ENCODE results near the gene HECW1. TPM values are rescaled to one million over a fixed set of nuclear protein-coding genes. Genes with fewer than 3 reads are reported as not detected.
"Not testable (repeated sequence)": the region's sequence is repeated elsewhere in the genome, so short reads cannot be mapped to it uniquely, and the experiment has no call there.

The HECW1 gene
- total RNA-seq = 0.16 TPM
- polyA plus RNA-seq = 1.2 TPM

- Histone ChIP-seq H3K4me1 (ENCODE audit: insufficient read depth) (no peaks in the 10 kb centered on the region), H3K4me3 (ENCODE audit: low read depth, low read length) (peak within 1 kb of the TSS; percentile 38), H3K36me3 (ENCODE audit: insufficient read depth) (no peaks in the 10 kb centered on the region), H3K27ac (ENCODE audit: low read depth) (no peak within 1 kb of the TSS)
- no peak for DNase-seq (ENCODE audit: extremely low spot score)
- WGBS = 1% methylated on average over 46 of the region's 46 CpGs
These were observed at the start of gene HECW1 for GRCh38 chr7:43112459-43112940. Gene HECW1, plus strand, starts transcription at chr7:43112647. Its CDS starts 131,259 bp downstream, at chr7:43243906.

GRCh38 chr7:43071604-43072003 lies 40.8 kb upstream of the HECW1 start:
- H3K4me1 ChIP-seq (ENCODE audit: insufficient read depth) = no peaks in the 10 kb centered on the region
- no peak for DNase-seq (ENCODE audit: extremely low spot score)
- H3K27ac ChIP-seq (ENCODE audit: low read depth) = no peak overlapping the region
- no peaks in the 10 kb centered on the region for H3K36me3 ChIP-seq (ENCODE audit: insufficient read depth)
- no peak overlapping the region for H3K4me3 ChIP-seq (ENCODE audit: low read depth, low read length)
- 51% methylated on average over 7 of the region's 7 CpGs for WGBS

GRCh38 chr7:43072530-43072929 lies 39.9 kb upstream of the HECW1 start:
- H3K36me3 ChIP-seq (ENCODE audit: insufficient read depth) = no peaks in the 10 kb centered on the region
- H3K4me1 ChIP-seq (ENCODE audit: insufficient read depth) = no peaks in the 10 kb centered on the region
- no peak overlapping the region for H3K27ac ChIP-seq (ENCODE audit: low read depth)
- DNase-seq (ENCODE audit: extremely low spot score) = no peak
- 20% methylated on average over 6 of the region's 6 CpGs for WGBS
- H3K4me3 ChIP-seq (ENCODE audit: low read depth, low read length) = no peak overlapping the region

GRCh38 chr7:43073811-43074210 lies 38.6 kb upstream of the HECW1 start:
- 98% methylated on average over 4 of the region's 4 CpGs for WGBS
- H3K36me3 ChIP-seq (ENCODE audit: insufficient read depth); H3K4me3 ChIP-seq (ENCODE audit: low read depth, low read length); DNase-seq (ENCODE audit: extremely low spot score); H3K27ac ChIP-seq (ENCODE audit: low read depth); H3K4me1 ChIP-seq (ENCODE audit: insufficient read depth): not testable (repeated sequence)

GRCh38 chr7:43076189-43076605 lies 36.2 kb upstream of the HECW1 start:
- 79% methylated on average over 5 of the region's 5 CpGs for WGBS
- DNase-seq (ENCODE audit: extremely low spot score) = no peak
- H3K27ac ChIP-seq (ENCODE audit: low read depth) = no peak overlapping the region
- no peak overlapping the region for H3K4me3 ChIP-seq (ENCODE audit: low read depth, low read length)
- H3K36me3 ChIP-seq (ENCODE audit: insufficient read depth) = no peaks in the 10 kb centered on the region
- H3K4me1 ChIP-seq (ENCODE audit: insufficient read depth) = no peaks in the 10 kb centered on the region

GRCh38 chr7:43076606-43077005 lies 35.8 kb upstream of the HECW1 start:
- no peak overlapping the region for H3K27ac ChIP-seq (ENCODE audit: low read depth)
- DNase-seq (ENCODE audit: extremely low spot score) = no peak
- H3K4me1 ChIP-seq (ENCODE audit: insufficient read depth) = no peaks in the 10 kb centered on the region
- H3K4me3 ChIP-seq (ENCODE audit: low read depth, low read length) = no peak overlapping the region
- WGBS = 90% methylated on average over 14 of the region's 14 CpGs
- H3K36me3 ChIP-seq (ENCODE audit: insufficient read depth) = no peaks in the 10 kb centered on the region

GRCh38 chr7:43077285-43077684 lies 35.2 kb upstream of the HECW1 start:
- DNase-seq (ENCODE audit: extremely low spot score) = no peak
- WGBS = 78% methylated on average over 9 of the region's 9 CpGs
- Histone ChIP-seq H3K36me3 (ENCODE audit: insufficient read depth) (no peaks in the 10 kb centered on the region), H3K4me1 (ENCODE audit: insufficient read depth) (no peaks in the 10 kb centered on the region), H3K4me3 (ENCODE audit: low read depth, low read length) (no peak overlapping the region), H3K27ac (ENCODE audit: low read depth) (no peak overlapping the region)

- WGBS = 48% methylated on average over 7 of the region's 7 CpGs
- no peaks in the 10 kb centered on the region for H3K4me1 ChIP-seq (ENCODE audit: insufficient read depth)
- no peaks in the 10 kb centered on the region for H3K36me3 ChIP-seq (ENCODE audit: insufficient read depth)
- no peak for DNase-seq (ENCODE audit: extremely low spot score)
- H3K27ac ChIP-seq (ENCODE audit: low read depth) = no peak overlapping the region
- H3K4me3 ChIP-seq (ENCODE audit: low read depth, low read length) = no peak overlapping the region
These were observed 34.6 kb upstream of the HECW1 start for GRCh38 chr7:43077732-43078391.

GRCh38 chr7:43078794-43079193 lies 33.7 kb upstream of the HECW1 start:
- Histone ChIP-seq H3K36me3 (ENCODE audit: insufficient read depth) (no peaks in the 10 kb centered on the region), H3K27ac (ENCODE audit: low read depth) (no peak overlapping the region), H3K4me1 (ENCODE audit: insufficient read depth) (no peaks in the 10 kb centered on the region), H3K4me3 (ENCODE audit: low read depth, low read length) (no peak overlapping the region)
- WGBS = 71% methylated on average over 6 of the region's 6 CpGs
- no peak for DNase-seq (ENCODE audit: extremely low spot score)

GRCh38 chr7:43081603-43082002 lies 30.8 kb upstream of the HECW1 start:
- H3K4me1 ChIP-seq (ENCODE audit: insufficient read depth) = no peaks in the 10 kb centered on the region
- 91% methylated on average over 4 of the region's 4 CpGs for WGBS
- no peak for DNase-seq (ENCODE audit: extremely low spot score)
- H3K4me3 ChIP-seq (ENCODE audit: low read depth, low read length) = no peak overlapping the region
- H3K36me3 ChIP-seq (ENCODE audit: insufficient read depth) = no peaks in the 10 kb centered on the region
- no peak overlapping the region for H3K27ac ChIP-seq (ENCODE audit: low read depth)

GRCh38 chr7:43083106-43083505 lies 29.3 kb upstream of the HECW1 start:
- 91% methylated on average over 2 of the region's 2 CpGs for WGBS
- Histone ChIP-seq H3K36me3 (ENCODE audit: insufficient read depth) (no peaks in the 10 kb centered on the region), H3K4me3 (ENCODE audit: low read depth, low read length) (no peak overlapping the region), H3K4me1 (ENCODE audit: insufficient read depth) (no peaks in the 10 kb centered on the region), H3K27ac (ENCODE audit: low read depth) (no peak overlapping the region)
- no peak for DNase-seq (ENCODE audit: extremely low spot score)

- WGBS = 70% methylated on average over 2 of the region's 2 CpGs
- Histone ChIP-seq H3K4me3 (ENCODE audit: low read depth, low read length) (no peak overlapping the region), H3K4me1 (ENCODE audit: insufficient read depth) (no peaks in the 10 kb centered on the region), H3K27ac (ENCODE audit: low read depth) (no peak overlapping the region), H3K36me3 (ENCODE audit: insufficient read depth) (no peaks in the 10 kb centered on the region)
- DNase-seq (ENCODE audit: extremely low spot score) = no peak
These were observed 27.4 kb upstream of the HECW1 start for GRCh38 chr7:43085017-43085416.

GRCh38 chr7:43085992-43086391 lies 26.5 kb upstream of the HECW1 start:
- Histone ChIP-seq H3K4me3 (ENCODE audit: low read depth, low read length) (no peak overlapping the region), H3K4me1 (ENCODE audit: insufficient read depth) (no peaks in the 10 kb centered on the region), H3K36me3 (ENCODE audit: insufficient read depth) (no peaks in the 10 kb centered on the region), H3K27ac (ENCODE audit: low read depth) (no peak overlapping the region)
- DNase-seq (ENCODE audit: extremely low spot score) = no peak
- 84% methylated on average over 1 of the region's 1 CpG for WGBS

GRCh38 chr7:43092819-43093218 lies 19.6 kb upstream of the HECW1 start:
- no peak overlapping the region for H3K27ac ChIP-seq (ENCODE audit: low read depth)
- DNase-seq (ENCODE audit: extremely low spot score) = no peak
- WGBS = 65% methylated on average over 1 of the region's 1 CpG
- no peaks in the 10 kb centered on the region for H3K36me3 ChIP-seq (ENCODE audit: insufficient read depth)
- H3K4me3 ChIP-seq (ENCODE audit: low read depth, low read length) = no peak overlapping the region
- H3K4me1 ChIP-seq (ENCODE audit: insufficient read depth) = no peaks in the 10 kb centered on the region

- H3K4me3 ChIP-seq (ENCODE audit: low read depth, low read length) = no peak overlapping the region
- WGBS = 57% methylated on average over 4 of the region's 4 CpGs
- no peaks in the 10 kb centered on the region for H3K36me3 ChIP-seq (ENCODE audit: insufficient read depth)
- no peak for DNase-seq (ENCODE audit: extremely low spot score)
- H3K27ac ChIP-seq (ENCODE audit: low read depth) = no peak overlapping the region
- no peaks in the 10 kb centered on the region for H3K4me1 ChIP-seq (ENCODE audit: insufficient read depth)
These were observed 15.6 kb upstream of the HECW1 start for GRCh38 chr7:43096875-43097274.

Measured in urinary bladder (tissue), 4 donors.